Measurements from ENCODE around the gene TCHHL1.

TCHHL1 gene

DNA sequence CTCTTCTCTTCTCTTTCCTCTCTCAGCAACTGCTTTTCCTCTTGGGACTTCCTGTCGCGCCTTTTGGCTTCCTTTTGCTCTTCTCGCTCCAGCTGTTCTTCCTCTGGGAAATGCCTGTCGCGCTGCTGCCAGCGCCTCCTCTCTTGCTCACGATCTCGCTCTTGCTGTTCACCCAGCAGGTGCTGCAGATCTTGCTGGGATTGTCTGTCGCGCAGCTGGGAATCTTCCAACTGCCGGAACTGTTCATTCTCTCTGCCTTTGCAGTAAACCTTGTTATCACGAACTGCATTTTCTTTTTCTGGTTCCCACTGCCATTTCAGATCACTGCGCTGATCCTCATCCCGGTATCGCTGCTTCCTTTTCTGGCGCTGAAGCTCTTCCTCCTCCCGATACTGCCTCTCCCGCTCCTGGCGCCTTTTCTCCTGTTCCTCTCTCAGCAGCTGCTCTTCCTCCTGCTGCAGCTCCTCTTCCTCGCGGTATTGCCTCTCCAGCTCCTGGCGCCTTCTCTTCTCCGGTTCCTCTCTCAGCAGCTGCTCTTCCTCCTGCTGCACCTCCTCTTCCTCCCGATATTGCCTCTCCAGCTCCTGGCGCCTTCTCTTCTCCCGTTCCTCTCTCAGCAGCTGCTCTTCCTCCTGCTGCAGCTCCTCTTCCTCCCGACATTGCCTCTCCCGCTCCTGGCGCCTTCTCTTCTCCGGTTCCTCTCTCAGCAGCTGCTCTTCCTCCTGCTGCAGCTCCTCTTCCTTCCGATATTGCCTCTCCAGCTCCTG is 20.6 kb upstream of the TCHHL1 start:
- TF ChIP-seq GATA3 (IDR thresholded peaks at IDR 0.05; ENCODE audit: low read depth, low read length) (no peak), GATA2 (IDR thresholded peaks at IDR 0.05; ENCODE audit: low read depth, low read length) (no peak)

DNA sequence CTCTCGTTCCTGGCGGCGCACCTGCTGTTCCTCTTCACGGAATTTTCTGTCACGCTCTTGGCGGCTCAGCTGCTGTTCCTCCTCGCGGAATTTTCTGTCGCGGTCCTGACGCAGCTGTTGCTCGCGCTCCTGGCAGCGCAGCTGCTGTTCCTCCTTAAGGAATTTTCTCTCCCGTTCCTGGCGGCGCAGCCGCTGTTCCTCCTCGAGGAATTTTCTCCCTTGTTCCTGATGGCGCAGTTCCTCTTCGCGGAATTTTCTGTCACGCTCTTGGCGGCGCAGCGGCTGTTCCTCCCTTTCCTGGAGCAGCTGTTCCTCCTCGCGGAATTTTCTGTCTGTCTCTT is 20.0 kb upstream of the TCHHL1 start:
- TF ChIP-seq GATA3 (IDR thresholded peaks at IDR 0.05; ENCODE audit: low read depth, low read length) (no peak), GATA2 (IDR thresholded peaks at IDR 0.05; ENCODE audit: low read depth, low read length) (no peak)

DNA sequence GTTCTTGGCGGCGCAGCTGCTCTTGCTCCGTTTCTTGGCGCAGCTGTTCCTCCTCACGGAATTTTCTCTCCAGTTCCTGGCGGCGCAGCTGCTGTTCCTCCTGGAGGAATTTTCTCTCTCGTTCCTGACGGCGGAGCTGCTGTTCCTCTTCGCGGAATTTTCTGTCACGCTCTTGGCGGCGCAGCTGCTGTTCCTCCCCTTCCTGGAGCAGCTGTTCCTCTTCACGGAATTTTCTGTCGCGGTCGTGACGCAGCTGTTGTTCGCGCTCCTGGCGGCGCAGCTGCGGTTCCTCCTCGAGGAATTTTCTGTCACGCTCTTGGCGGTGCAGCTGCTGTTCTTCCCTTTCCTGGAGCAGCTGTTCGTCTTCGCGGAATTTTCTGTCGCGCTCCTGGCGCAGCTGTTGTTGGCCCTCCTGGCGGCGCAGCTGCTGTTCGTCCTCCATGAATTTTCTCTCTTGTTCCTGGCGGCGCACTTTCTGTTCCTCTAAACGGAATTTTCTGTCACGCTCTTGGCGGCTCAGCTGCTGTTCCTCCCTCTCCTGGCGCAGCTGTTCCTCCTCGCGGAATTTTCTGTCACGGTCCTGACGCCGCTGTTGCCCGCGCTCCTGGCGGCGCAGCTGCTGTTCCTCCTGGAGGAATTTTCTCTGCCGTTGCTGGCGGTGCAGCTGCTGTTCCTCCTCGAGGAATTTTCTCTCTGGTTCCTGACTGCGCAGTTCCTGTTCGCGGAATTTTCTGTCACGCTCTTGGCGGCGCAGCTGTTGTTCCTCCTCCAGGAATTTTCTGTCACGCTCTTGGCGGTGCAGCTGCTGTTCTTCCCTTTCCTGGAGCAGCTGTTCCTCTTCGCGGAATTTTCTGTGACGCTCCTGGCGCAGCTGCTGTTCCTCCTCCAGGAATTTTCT is 19.4 kb upstream of the TCHHL1 start:
- no peak for TF ChIP-seq GATA2 (IDR thresholded peaks at IDR 0.05; ENCODE audit: low read depth, low read length)
- no peak for TF ChIP-seq GATA3 (IDR thresholded peaks at IDR 0.05; ENCODE audit: low read depth, low read length)

DNA sequence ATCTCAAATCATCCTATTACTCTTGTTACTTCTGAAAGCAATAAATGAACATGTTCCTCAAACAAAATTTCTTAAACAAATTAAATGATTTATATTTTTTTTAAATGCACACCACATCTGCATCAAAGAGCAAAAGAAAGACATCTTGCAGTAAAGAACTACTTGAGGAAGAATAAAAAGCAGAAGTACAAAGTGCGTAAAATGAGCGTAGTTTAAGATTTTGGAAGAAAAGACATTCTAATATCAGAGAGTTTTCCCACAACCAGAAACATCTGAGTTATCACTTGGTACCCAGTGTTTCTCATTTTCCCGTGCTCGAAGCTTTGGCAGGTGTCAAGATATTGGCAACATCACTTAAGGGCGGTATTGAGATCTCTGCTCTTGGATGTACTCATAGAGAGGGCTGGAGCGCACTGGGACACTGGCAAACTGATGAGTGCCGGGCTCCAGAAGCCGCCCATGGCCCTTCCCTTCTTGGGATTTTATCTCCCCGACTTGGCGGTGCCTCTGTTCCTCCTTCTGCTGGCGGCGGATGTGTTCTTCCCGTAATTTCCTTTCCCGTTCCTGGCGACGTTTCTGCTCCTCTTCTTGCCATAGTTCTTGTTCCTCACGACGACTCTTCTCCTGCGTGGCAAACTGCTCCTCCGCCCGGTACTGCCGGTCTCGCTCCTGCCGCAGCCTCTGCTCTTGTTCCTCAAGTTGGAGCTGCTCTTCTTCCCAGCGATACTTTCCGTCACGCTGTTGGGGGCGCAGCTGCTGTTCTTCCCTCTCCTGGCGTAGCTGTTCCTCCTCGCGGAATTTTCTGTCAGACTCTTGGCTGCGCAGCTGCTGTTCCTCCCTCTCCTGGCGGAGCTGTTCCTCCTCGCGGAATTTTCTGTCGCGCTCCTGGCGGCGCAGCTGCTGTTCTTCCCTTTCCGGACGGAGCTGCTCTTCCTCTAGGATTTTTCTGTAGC is 18.4 kb upstream of the TCHHL1 start:
- TF ChIP-seq GATA2 (IDR thresholded peaks at IDR 0.05; ENCODE audit: low read depth, low read length) (no peak), GATA3 (IDR thresholded peaks at IDR 0.05; ENCODE audit: low read depth, low read length) (no peak)

DNA sequence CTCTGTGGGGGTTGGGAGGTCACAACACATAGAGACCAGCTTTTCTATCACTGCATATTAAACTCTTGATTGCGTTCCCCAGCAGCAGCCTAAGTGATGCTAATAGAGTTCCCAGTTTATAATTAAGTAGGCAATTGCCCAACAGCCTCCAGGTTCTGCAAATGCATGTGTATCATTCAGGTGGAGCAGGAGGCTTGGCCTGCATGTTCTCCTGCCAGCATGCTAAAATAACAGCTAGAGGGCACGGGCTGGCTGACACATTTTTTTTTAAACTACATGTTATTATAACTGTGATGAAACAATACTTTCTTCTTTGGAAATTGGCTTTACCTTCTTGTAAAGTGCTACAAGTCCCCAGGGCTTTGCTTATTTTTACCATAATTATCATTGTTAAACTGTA is 16.0 kb upstream of the TCHHL1 start:
- TF ChIP-seq GATA3 (IDR thresholded peaks at IDR 0.05; ENCODE audit: low read depth, low read length) (no peak), GATA2 (IDR thresholded peaks at IDR 0.05; ENCODE audit: low read depth, low read length) (no peak)

DNA sequence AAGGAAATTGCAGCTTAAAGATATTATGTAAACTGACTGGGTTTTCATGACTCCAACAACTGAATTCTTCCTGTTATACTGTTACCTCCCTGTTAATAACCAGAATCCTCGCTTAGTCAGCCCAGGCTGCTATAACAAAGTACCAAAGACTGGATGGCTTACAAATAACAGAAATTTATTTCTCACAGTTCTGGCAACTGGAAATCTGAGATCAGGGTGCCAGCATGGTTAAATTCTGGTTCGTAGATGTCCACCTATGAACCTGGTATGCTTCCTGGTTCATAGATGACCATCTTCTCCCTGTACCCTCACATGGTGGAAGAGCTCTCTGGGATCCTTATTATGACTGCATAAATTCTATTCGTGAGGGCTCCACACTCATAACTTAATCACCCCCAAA is 8.1 kb upstream of the TCHHL1 start:
- TF ChIP-seq GATA2 (IDR thresholded peaks at IDR 0.05; ENCODE audit: low read depth, low read length) = no peak
- no peak for TF ChIP-seq GATA3 (IDR thresholded peaks at IDR 0.05; ENCODE audit: low read depth, low read length)

DNA sequence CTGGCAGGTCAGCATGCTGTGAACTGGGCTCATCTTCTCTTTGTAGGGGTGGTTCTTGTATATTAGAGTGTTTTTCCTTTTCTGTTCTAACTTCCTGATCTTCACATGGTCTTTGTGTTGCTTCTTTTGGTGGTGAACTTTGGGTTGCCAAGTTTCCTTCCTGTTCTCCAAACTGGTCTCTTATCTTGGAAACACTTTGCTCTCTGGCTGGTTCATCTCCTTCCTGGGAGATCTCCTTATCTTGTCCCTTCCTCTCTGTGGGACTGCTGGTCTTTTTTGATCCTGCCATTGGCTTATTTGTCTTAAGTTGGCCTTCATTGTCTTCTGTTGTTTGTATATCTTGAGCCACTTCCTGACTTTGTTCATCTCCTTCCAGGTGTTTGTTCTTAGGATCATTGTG is 2.1 kb downstream of the TCHHL1 start:
- TF ChIP-seq GATA3 (IDR thresholded peaks at IDR 0.05; ENCODE audit: low read depth, low read length) (no peak), GATA2 (IDR thresholded peaks at IDR 0.05; ENCODE audit: low read depth, low read length) (no peak)

DNA sequence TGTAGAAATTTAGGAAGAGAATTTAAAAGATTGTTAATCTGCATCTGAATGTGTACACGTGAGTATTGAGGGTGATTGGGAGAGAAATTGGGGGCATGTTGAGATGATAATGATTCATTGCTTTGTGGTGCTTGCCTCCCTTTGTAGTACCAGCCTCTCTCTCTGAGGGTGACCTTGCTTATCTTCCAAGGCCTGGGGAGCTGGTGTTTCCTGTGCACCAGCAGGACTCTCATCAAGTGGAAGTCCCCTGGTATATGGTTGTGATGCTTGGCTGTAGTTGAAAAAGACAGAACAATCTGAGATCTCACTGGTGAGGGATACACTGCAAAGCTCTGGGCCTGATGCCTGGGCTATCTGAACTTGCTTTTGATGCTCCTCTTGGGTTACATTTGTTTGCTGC is 4.0 kb downstream of the TCHHL1 start:
- TF ChIP-seq GATA3 (IDR thresholded peaks at IDR 0.05; ENCODE audit: low read depth, low read length) (no peak), GATA2 (IDR thresholded peaks at IDR 0.05; ENCODE audit: low read depth, low read length) (no peak)

DNA sequence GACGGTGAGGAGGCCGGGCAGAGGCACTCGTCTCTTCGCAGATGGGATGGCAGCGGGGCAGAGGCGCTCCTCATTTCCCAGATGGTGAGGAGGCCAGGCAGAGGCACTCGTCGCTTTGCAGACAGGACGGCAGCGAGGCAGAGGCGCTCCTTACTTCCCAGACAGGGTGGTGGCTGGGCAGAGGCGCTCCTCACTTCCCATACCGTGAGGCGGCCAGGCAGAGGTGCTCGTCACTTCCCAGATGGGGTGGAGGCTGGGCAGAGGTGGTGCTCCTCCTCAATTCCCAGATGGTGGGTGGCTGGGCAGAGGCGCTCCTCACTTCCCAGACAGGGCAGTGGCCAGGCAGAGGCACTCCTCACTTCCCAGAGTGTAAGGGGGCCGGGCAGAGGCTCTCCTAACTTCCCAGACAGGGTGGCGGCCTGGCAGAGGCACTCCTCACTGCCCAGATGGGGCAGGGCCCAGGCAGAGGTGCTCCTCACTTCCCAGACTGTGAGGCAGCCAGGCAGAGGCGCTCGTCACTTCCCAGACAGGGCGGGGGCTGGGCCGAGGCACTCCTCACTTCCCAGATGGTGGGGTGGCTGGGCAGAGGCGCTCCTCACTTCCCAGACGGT is 9.9 kb downstream of the TCHHL1 start:
- no peak for TF ChIP-seq GATA2 (IDR thresholded peaks at IDR 0.05; ENCODE audit: low read depth, low read length)
- no peak for TF ChIP-seq GATA3 (IDR thresholded peaks at IDR 0.05; ENCODE audit: low read depth, low read length)

DNA sequence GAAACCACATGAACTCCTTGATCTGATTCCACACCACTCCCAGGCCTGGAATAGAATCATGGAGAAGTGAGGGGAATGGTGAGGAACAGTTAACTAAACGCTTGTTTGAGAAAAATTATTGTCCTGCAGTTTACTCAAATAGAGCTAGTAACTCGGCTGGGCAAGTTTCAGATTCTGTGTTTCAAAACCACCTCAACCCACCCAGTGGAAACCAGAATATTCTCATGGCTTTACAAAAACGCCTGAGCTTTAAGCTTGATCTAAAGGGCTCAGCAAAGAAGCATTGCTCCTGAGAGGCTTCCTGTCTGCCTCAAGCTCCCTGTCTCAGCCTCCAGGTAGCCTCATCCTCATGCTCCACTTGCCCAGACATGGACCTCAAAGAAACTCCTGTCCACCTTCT is 16.6 kb downstream of the TCHHL1 start:
- no peak for TF ChIP-seq GATA3 (IDR thresholded peaks at IDR 0.05; ENCODE audit: low read depth, low read length)

DNA sequence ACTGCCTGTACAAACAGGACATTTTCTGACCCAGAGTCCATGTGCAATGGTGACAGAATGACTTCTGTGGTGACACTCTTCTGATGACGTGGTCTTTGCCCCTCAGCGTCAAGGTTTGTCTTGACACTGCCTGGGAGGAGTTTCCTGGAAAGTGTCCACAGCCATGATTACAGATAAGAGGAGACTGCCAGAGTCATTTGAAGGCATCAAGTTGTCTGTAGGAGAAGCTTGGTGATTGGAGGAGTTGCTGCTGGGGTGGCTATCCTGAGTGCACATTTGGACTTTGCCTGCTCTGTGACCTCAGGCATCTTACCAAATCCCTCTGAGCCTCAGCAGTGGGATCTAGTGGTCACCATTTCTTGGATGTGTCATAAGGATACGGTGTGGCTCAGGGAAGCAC is 17.7 kb downstream of the TCHHL1 start:
- TF ChIP-seq GATA2 (IDR thresholded peaks at IDR 0.05; ENCODE audit: low read depth, low read length) (no peak), GATA3 (IDR thresholded peaks at IDR 0.05; ENCODE audit: low read depth, low read length) (no peak)

DNA sequence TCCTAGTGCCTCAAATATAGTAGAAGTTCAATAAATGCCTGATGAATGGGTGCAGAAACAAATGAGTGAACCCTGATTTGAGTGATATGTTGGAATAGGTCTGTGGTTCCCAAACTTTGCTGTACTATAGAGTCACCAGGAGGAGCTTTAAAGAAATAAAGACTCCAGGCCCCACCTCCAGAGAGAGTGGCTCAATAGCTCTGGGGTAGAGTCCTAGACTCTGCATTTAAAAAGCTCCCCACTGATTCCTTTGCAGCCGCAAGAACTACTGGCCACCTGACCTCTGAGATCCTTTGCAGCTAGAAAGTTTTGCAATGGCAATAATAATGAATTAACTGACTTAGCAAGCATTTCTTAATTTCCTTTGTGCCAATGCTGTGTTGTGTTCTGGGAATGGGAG is 20.9 kb downstream of the TCHHL1 start:
- TF ChIP-seq GATA3 (IDR thresholded peaks at IDR 0.05; ENCODE audit: low read depth, low read length) (no peak), GATA2 (IDR thresholded peaks at IDR 0.05; ENCODE audit: low read depth, low read length) (no peak)

DNA sequence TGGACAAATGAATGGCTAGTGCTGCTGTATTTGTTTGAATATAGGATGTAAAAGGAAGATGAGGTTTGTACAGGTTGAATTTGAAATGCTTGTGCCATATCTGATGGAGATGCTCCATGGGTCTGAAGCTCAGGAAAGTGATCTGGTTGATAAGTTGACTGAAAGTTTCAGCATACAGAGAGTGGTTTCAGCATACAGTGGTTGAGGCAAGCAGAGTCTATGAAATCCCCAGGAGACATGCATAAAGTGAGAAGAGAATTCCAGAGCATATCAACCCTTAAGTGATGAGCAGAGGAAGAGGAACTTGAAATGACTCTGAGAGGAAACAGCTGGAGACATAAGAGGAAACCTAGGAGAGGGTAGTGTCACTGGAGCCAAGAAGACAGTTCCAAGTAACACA is 21.7 kb downstream of the TCHHL1 start:
- TF ChIP-seq GATA3 (IDR thresholded peaks at IDR 0.05; ENCODE audit: low read depth, low read length) = no peak
- no peak for TF ChIP-seq GATA2 (IDR thresholded peaks at IDR 0.05; ENCODE audit: low read depth, low read length)

DNA sequence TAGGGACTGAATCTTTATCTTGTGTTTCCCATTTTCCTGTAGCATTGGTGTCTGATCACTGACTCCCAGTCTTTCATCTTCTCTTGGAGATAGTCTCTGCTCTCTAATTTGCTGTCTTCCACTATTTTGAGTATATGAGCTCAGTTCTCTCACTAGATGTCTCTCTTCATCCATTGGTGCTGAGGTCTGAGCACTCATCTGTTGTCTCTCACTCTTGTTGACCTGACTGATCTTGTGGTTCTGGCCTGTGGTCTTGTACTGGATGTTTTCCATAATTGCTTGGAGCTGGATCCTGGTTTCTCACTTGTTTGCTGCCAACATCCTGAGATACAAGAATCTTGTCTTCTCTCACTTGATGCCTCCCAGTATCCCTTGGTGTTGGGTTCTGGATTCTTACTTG is 26.9 kb downstream of the TCHHL1 start:
- no peak for TF ChIP-seq GATA3 (IDR thresholded peaks at IDR 0.05; ENCODE audit: low read depth, low read length)
- no peak for TF ChIP-seq GATA2 (IDR thresholded peaks at IDR 0.05; ENCODE audit: low read depth, low read length)

Data from SH-SY5Y (cell line).